ENCODE measurements around the gene EEPD1. TPM values are rescaled to one million over a fixed set of nuclear protein-coding genes. Genes with fewer than 3 reads are reported as not detected.
"Not testable (repeated sequence)": the region's sequence is repeated elsewhere in the genome, so short reads cannot be mapped to it uniquely, and the experiment has no call there.

Gene EEPD1
- total RNA-seq, 1 experiment from 2014 or later, result 48.0 TPM

- in situ Hi-C loops (cut with HindIII; ENCODE audit: low pct_unique_long_range_greater_than_20kb, low sequenced_read_pairs), result no loop called here
- DNase-seq (ENCODE audit: low read depth, low spot score), result no peak
Measured at GRCh38 chr7:36249091-36249490, 96.0 kb downstream of the EEPD1 start.

GRCh38 chr7:36253699-36254098, 100.6 kb downstream of the EEPD1 start:
- TF ChIP-seq TCF7L2 (IDR thresholded peaks at IDR 0.05; ENCODE audit: low read depth, low read length) (no peak), POLR2AphosphoS5 (IDR thresholded peaks at IDR 0.05; ENCODE audit: low read depth, low read length) (no peak), REST (IDR thresholded peaks at IDR 0.05; ENCODE audit: insufficient read depth in 1 of 2, low read depth in 2 of 2, low read length in 1 of 2) (no peak), SIN3A (IDR thresholded peaks at IDR 0.05; ENCODE audit: borderline replicate concordance, insufficient read depth, low read depth, low read length) (no peak), CTCF (IDR thresholded peaks at IDR 0.05) (no peak)
- no peak for DNase-seq (ENCODE audit: low read depth, low spot score)
- no peak for ATAC-seq
- Histone ChIP-seq H3K27me3 (ENCODE audit: control insufficient read depth, insufficient read depth, low read length) (no peaks in the 10 kb centered on the region), H3K36me3 (ENCODE audit: control insufficient read depth, insufficient read depth, low read length) (no peaks in the 10 kb centered on the region), H3K4me1 (ENCODE audit: control insufficient read depth, insufficient read depth, low read length) (peaks cover 9% of the 10 kb centered on the region), H3K27ac (ENCODE audit: low read length) (no peak overlapping the region), H3K4me3 (ENCODE audit: low read depth in 2 of 2, low read length in 2 of 2) (no peak overlapping the region), H3K9me3 (ENCODE audit: control insufficient read depth, insufficient read depth, low read depth, low read length) (peaks cover 4% of the 10 kb centered on the region; the same call in 1 of the 2 replicates)
- intact Hi-C loops (cut with micrococcal nuclease; ENCODE audit: unreplicated experiment), result no loop called here
- BruUV-seq (replicated peaks), result no TSS peak
- ChIA-PET CTCF (no interaction called here), POLR2A (no interaction called here)
- in situ Hi-C loops (cut with HindIII; ENCODE audit: low pct_unique_long_range_greater_than_20kb, low sequenced_read_pairs), result loop anchor here (5.0 kb wide), 1 partner anchor 91 kb away; no protein-coding TSS in a partner anchor

More at GRCh38 chr7:36249091-36249490, 96.0 kb downstream of the EEPD1 start:
- POLR2A ChIA-PET, result no interaction called here
- Histone ChIP-seq H3K36me3 (ENCODE audit: control insufficient read depth, insufficient read depth, low read length) (no peaks in the 10 kb centered on the region; the same call in 1 of the 2 replicates), H3K27ac (ENCODE audit: low read length) (no peak overlapping the region), H3K4me3 (ENCODE audit: low read depth in 2 of 2, low read length in 2 of 2) (no peak overlapping the region), H3K9me3 (ENCODE audit: control insufficient read depth, insufficient read depth, low read depth, low read length) (peaks cover 4% of the 10 kb centered on the region; the same call in 1 of the 2 replicates), H3K27me3 (ENCODE audit: control insufficient read depth, insufficient read depth, low read length) (no peaks in the 10 kb centered on the region), H3K4me1 (ENCODE audit: control insufficient read depth, insufficient read depth, low read length) (peaks cover 6% of the 10 kb centered on the region; the same call in 1 of the 2 replicates)
- BruUV-seq (replicated peaks), result no TSS peak
- intact Hi-C loops (cut with micrococcal nuclease; ENCODE audit: unreplicated experiment), result no loop called here
- CTCF ChIA-PET, result interaction anchor here (0.9 kb wide), 1 partner anchor 14 kb away, joined by 3 read pairs; no protein-coding TSS in a partner anchor
- no peak for ATAC-seq
- TF ChIP-seq SIN3A (IDR thresholded peaks at IDR 0.05; ENCODE audit: borderline replicate concordance, insufficient read depth, low read depth, low read length) (no peak), POLR2AphosphoS5 (IDR thresholded peaks at IDR 0.05; ENCODE audit: low read depth, low read length) (no peak), TCF7L2 (IDR thresholded peaks at IDR 0.05; ENCODE audit: low read depth, low read length) (no peak), REST (IDR thresholded peaks at IDR 0.05; ENCODE audit: insufficient read depth in 1 of 2, low read depth in 2 of 2, low read length in 1 of 2) (no peak), CTCF (IDR thresholded peaks at IDR 0.05) (no peak)

- peak overlapping the region; percentile 72 for H3K27ac ChIP-seq (ENCODE audit: low read length)
- peaks cover 58% of the 10 kb centered on the region for H3K4me1 ChIP-seq (ENCODE audit: control insufficient read depth, insufficient read depth, low read length)
- POLR2A ChIA-PET; H3K9me3 ChIP-seq (ENCODE audit: control insufficient read depth, insufficient read depth, low read depth, low read length); H3K27me3 ChIP-seq (ENCODE audit: control insufficient read depth, insufficient read depth, low read length); in situ Hi-C loops (cut with HindIII; ENCODE audit: low pct_unique_long_range_greater_than_20kb, low sequenced_read_pairs); BruUV-seq (replicated peaks); H3K36me3 ChIP-seq (ENCODE audit: control insufficient read depth, insufficient read depth, low read length); intact Hi-C loops (cut with micrococcal nuclease; ENCODE audit: unreplicated experiment): not testable (repeated sequence)
- CTCF ChIA-PET, result interaction anchor here (0.6 kb wide), 1 partner anchor 28 kb away, joined by 4 read pairs; no protein-coding TSS in a partner anchor
- H3K4me3 ChIP-seq (ENCODE audit: low read depth in 2 of 2, low read length in 2 of 2), result peak overlapping the region; percentile 12 to 43
- DNase-seq (ENCODE audit: low read depth, low spot score), result peak; percentile 65
- ATAC-seq, result peak; percentile 96
Measured at GRCh38 chr7:36258510-36259259, 105.6 kb downstream of the EEPD1 start.

All from Panc1 (cell line).